ENCODE data around the gene KRT3.
"Not testable (repeated sequence)": the region's sequence is repeated elsewhere in the genome, so short reads cannot be mapped to it uniquely, and the experiment has no call there.

The KRT3 gene

DNA sequence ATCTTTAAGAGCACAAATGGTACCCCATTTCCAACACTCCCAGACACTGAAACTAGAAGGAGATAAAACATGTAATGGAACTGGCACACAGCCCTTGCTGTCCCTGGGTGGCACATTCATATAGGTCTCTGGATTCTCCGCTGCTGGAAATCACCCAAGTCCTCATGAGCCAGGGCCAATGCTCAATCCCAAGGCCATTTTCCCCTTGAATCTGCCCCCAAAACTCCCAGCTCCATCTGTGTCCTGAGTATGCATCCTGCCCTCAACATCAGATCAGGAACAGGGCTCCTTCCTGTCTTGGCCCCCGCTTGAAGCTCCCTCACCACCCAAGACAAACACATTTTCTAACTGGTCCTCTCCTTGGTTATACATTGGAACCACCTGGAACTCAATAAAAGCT is 43.4 kb downstream of the KRT3 start:
- no peak overlapping the region for H3K4me3 ChIP-seq (ENCODE audit: low read depth, low read length)
- no peaks in the 10 kb centered on the region; the same call in 1 of the 2 replicates for H3K27me3 ChIP-seq (ENCODE audit: control insufficient read depth, insufficient read depth, low read length)
- no peaks in the 10 kb centered on the region for H3K4me1 ChIP-seq (ENCODE audit: control insufficient read depth, insufficient read depth, low read length)
- H3K9ac ChIP-seq (ENCODE audit: low read depth, low read length) = no peak overlapping the region
- no peaks in the 10 kb centered on the region; the same call in 1 of the 2 replicates for H3K9me3 ChIP-seq (ENCODE audit: control insufficient read depth, insufficient read depth, low read length)
- H3K36me3 ChIP-seq (ENCODE audit: control insufficient read depth, insufficient read depth, low read length) = no peaks in the 10 kb centered on the region
- no peak overlapping the region for H3K27ac ChIP-seq (ENCODE audit: low read depth, low read length)

- Histone ChIP-seq H3K9me3 (ENCODE audit: control insufficient read depth, insufficient read depth, low read length) (no peaks in the 10 kb centered on the region), H3K4me1 (ENCODE audit: control insufficient read depth, insufficient read depth, low read length) (no peaks in the 10 kb centered on the region), H3K9ac (ENCODE audit: low read depth, low read length) (no peak overlapping the region), H3K36me3 (ENCODE audit: control insufficient read depth, insufficient read depth, low read length) (no peaks in the 10 kb centered on the region), H3K27me3 (ENCODE audit: control insufficient read depth, insufficient read depth, low read length) (no peaks in the 10 kb centered on the region; the same call in 1 of the 2 replicates), H3K27ac (ENCODE audit: low read depth, low read length) (no peak overlapping the region), H3K4me3 (ENCODE audit: low read depth, low read length) (no peak overlapping the region)
Measured at GRCh38 chr12:52751795-52752194, 44.1 kb downstream of the KRT3 start.

- not testable (repeated sequence) for H3K27me3 ChIP-seq (ENCODE audit: control insufficient read depth, insufficient read depth, low read length); H3K4me3 ChIP-seq (ENCODE audit: low read depth, low read length); H3K36me3 ChIP-seq (ENCODE audit: control insufficient read depth, insufficient read depth, low read length); H3K27ac ChIP-seq (ENCODE audit: low read depth, low read length); H3K4me1 ChIP-seq (ENCODE audit: control insufficient read depth, insufficient read depth, low read length); H3K9ac ChIP-seq (ENCODE audit: low read depth, low read length); H3K9me3 ChIP-seq (ENCODE audit: control insufficient read depth, insufficient read depth, low read length)
Measured at GRCh38 chr12:52750532-52750931, 45.4 kb downstream of the KRT3 start.

- Histone ChIP-seq H3K9me3 (ENCODE audit: control insufficient read depth, insufficient read depth, low read length) (no peaks in the 10 kb centered on the region), H3K27ac (ENCODE audit: low read depth, low read length) (no peak overlapping the region), H3K4me1 (ENCODE audit: control insufficient read depth, insufficient read depth, low read length) (no peaks in the 10 kb centered on the region), H3K36me3 (ENCODE audit: control insufficient read depth, insufficient read depth, low read length) (no peaks in the 10 kb centered on the region), H3K9ac (ENCODE audit: low read depth, low read length) (no peak overlapping the region), H3K27me3 (ENCODE audit: control insufficient read depth, insufficient read depth, low read length) (no peaks in the 10 kb centered on the region), H3K4me3 (ENCODE audit: low read depth, low read length) (no peak overlapping the region)
Measured at GRCh38 chr12:52749827-52750226, 46.1 kb downstream of the KRT3 start.

GRCh38 chr12:52748578-52748977 is 47.3 kb downstream of the KRT3 start:
- H3K27ac ChIP-seq (ENCODE audit: low read depth, low read length) = no peak overlapping the region
- H3K27me3 ChIP-seq (ENCODE audit: control insufficient read depth, insufficient read depth, low read length) = no peaks in the 10 kb centered on the region
- no peaks in the 10 kb centered on the region for H3K36me3 ChIP-seq (ENCODE audit: control insufficient read depth, insufficient read depth, low read length)
- H3K9ac ChIP-seq (ENCODE audit: low read depth, low read length) = no peak overlapping the region
- H3K4me1 ChIP-seq (ENCODE audit: control insufficient read depth, insufficient read depth, low read length) = no peaks in the 10 kb centered on the region
- no peak overlapping the region for H3K4me3 ChIP-seq (ENCODE audit: low read depth, low read length)
- H3K9me3 ChIP-seq (ENCODE audit: control insufficient read depth, insufficient read depth, low read length) = no peaks in the 10 kb centered on the region

GRCh38 chr12:52745554-52745953 is 50.4 kb downstream of the KRT3 start:
- Histone ChIP-seq H3K9ac (ENCODE audit: low read depth, low read length) (no peak overlapping the region), H3K36me3 (ENCODE audit: control insufficient read depth, insufficient read depth, low read length) (no peaks in the 10 kb centered on the region), H3K4me3 (ENCODE audit: low read depth, low read length) (no peak overlapping the region), H3K4me1 (ENCODE audit: control insufficient read depth, insufficient read depth, low read length) (no peaks in the 10 kb centered on the region), H3K27me3 (ENCODE audit: control insufficient read depth, insufficient read depth, low read length) (no peaks in the 10 kb centered on the region), H3K27ac (ENCODE audit: low read depth, low read length) (no peak overlapping the region), H3K9me3 (ENCODE audit: control insufficient read depth, insufficient read depth, low read length) (no peaks in the 10 kb centered on the region)

- no peak overlapping the region for H3K27ac ChIP-seq (ENCODE audit: low read depth, low read length)
- H3K4me3 ChIP-seq (ENCODE audit: low read depth, low read length) = no peak overlapping the region
- H3K4me1 ChIP-seq (ENCODE audit: control insufficient read depth, insufficient read depth, low read length) = no peaks in the 10 kb centered on the region
- no peaks in the 10 kb centered on the region for H3K9me3 ChIP-seq (ENCODE audit: control insufficient read depth, insufficient read depth, low read length)
- H3K36me3 ChIP-seq (ENCODE audit: control insufficient read depth, insufficient read depth, low read length) = no peaks in the 10 kb centered on the region
- 0 out of 2 replicates have a peak, but pooled peaks cover 2% of the 10 kb centered on the region for H3K27me3 ChIP-seq (ENCODE audit: control insufficient read depth, insufficient read depth, low read length)
- no peak overlapping the region for H3K9ac ChIP-seq (ENCODE audit: low read depth, low read length)
Measured at GRCh38 chr12:52744493-52745156, 51.3 kb downstream of the KRT3 start.

DNA sequence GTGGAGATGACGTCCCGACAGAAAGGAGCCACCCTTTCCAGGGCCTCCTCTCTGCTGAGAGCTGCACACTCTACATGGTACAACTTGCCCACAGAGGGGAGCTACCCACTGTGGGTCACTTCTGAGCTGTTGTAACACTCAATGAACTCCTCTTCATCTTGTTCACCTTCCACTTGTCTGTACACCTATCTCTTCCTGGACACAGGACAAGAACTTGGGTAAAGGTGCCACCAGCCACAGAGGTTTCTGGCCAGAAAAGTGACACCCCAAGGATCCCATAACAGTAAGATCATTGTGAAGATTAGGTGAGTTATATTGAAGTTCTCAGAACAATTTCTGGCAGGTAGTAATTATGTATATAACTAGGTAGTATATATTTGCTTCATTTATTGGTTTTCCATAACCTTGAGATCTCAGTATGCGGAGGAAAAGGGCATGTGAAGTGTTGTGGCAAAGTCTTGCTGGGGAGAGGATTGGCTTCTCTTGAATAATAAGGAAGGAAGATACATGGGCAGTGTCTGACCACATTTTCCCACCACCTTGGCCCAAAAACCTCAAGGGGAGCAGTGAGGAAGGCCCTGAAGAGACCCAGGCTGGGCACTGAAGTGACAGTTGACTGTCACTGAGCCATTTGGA is 53.0 kb downstream of the KRT3 start:
- Histone ChIP-seq H3K36me3 (ENCODE audit: control insufficient read depth, insufficient read depth, low read length) (no peaks in the 10 kb centered on the region), H3K9ac (ENCODE audit: low read depth, low read length) (no peak overlapping the region), H3K4me1 (ENCODE audit: control insufficient read depth, insufficient read depth, low read length) (no peaks in the 10 kb centered on the region), H3K27ac (ENCODE audit: low read depth, low read length) (no peak overlapping the region), H3K27me3 (ENCODE audit: control insufficient read depth, insufficient read depth, low read length) (0 out of 2 replicates have a peak, but pooled peaks cover 2% of the 10 kb centered on the region), H3K9me3 (ENCODE audit: control insufficient read depth, insufficient read depth, low read length) (no peaks in the 10 kb centered on the region), H3K4me3 (ENCODE audit: low read depth, low read length) (no peak overlapping the region)

- Histone ChIP-seq H3K27ac (ENCODE audit: low read depth, low read length) (no peak overlapping the region), H3K4me1 (ENCODE audit: control insufficient read depth, insufficient read depth, low read length) (no peaks in the 10 kb centered on the region), H3K9ac (ENCODE audit: low read depth, low read length) (no peak overlapping the region), H3K27me3 (ENCODE audit: control insufficient read depth, insufficient read depth, low read length) (0 out of 2 replicates have a peak, but pooled peaks cover 2% of the 10 kb centered on the region), H3K9me3 (ENCODE audit: control insufficient read depth, insufficient read depth, low read length) (no peaks in the 10 kb centered on the region), H3K4me3 (ENCODE audit: low read depth, low read length) (no peak overlapping the region), H3K36me3 (ENCODE audit: control insufficient read depth, insufficient read depth, low read length) (no peaks in the 10 kb centered on the region)
Measured at GRCh38 chr12:52742196-52742580, 53.7 kb downstream of the KRT3 start.

- Histone ChIP-seq H3K27ac (ENCODE audit: low read depth, low read length) (no peak overlapping the region), H3K27me3 (ENCODE audit: control insufficient read depth, insufficient read depth, low read length) (0 out of 2 replicates have a peak, but pooled peaks cover 2% of the 10 kb centered on the region), H3K9ac (ENCODE audit: low read depth, low read length) (no peak overlapping the region), H3K4me3 (ENCODE audit: low read depth, low read length) (no peak overlapping the region), H3K9me3 (ENCODE audit: control insufficient read depth, insufficient read depth, low read length) (no peaks in the 10 kb centered on the region), H3K4me1 (ENCODE audit: control insufficient read depth, insufficient read depth, low read length) (no peaks in the 10 kb centered on the region), H3K36me3 (ENCODE audit: control insufficient read depth, insufficient read depth, low read length) (no peaks in the 10 kb centered on the region)
Measured at GRCh38 chr12:52741375-52742195, 54.3 kb downstream of the KRT3 start.

- H3K27me3 ChIP-seq (ENCODE audit: control insufficient read depth, insufficient read depth, low read length) = 0 out of 2 replicates have a peak, but pooled peaks cover 2% of the 10 kb centered on the region
- no peaks in the 10 kb centered on the region for H3K4me1 ChIP-seq (ENCODE audit: control insufficient read depth, insufficient read depth, low read length)
- no peak overlapping the region for H3K27ac ChIP-seq (ENCODE audit: low read depth, low read length)
- H3K36me3 ChIP-seq (ENCODE audit: control insufficient read depth, insufficient read depth, low read length) = no peaks in the 10 kb centered on the region
- H3K9me3 ChIP-seq (ENCODE audit: control insufficient read depth, insufficient read depth, low read length) = no peaks in the 10 kb centered on the region
- H3K9ac ChIP-seq (ENCODE audit: low read depth, low read length) = no peak overlapping the region
- no peak overlapping the region for H3K4me3 ChIP-seq (ENCODE audit: low read depth, low read length)
Measured at GRCh38 chr12:52740584-52740983, 55.3 kb downstream of the KRT3 start.
